C4-2B (cell line): ENCODE results near the gene NR2F1-AS1.

ENCODE experiments used
- ZFX ChIP-seq: fragments of 450-650 bp; IDR thresholded peaks from 2 replicates; pipeline ENCODE4 v1.6.1; 2017
- TF ChIP-seq, protein P1 (sequence below): fragments of 450-650 bp; conservative IDR thresholded peaks from 2 replicates; pipeline ENCODE4 v1.5.1; 2017; ENCODE audit warnings: mild to moderate bottlenecking

DNA sequence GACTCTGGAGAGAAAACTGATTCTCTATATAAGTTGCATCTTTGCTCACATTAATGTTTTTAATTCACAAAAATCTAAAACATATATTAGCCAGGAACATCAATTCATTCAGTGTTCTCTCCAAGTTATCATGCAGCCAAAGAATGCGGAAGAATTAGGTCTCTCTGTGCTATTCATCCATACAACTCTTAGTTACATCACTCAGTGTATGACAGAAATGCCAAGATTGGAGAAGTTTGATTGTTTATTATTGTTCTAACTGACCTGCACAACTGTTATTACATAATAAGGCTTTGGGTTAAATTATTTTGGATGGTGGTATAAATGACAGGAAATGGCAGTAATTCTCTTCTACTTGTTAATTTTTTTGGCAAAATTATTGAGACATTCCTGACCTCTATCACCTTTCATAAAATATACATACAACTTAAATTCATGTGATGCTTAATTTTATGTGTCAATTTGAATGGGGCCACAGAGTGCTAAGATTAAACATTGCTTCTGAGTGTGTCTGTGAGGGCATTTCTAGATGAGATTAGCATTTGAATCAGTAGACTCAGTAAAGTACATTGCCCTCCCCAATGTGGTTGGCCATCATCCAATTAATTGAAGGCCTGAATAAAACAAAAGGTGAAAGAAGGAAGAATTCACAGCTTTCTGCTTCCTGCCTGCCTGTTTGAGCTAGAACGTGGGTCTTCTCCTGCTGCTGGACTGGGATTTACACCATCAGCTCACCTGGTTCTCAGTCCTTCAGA is 70.2 kb downstream of the NR2F1-AS1 start:
- TF ChIP-seq ZFX, result no peak
- TF ChIP-seq, protein P1, sequence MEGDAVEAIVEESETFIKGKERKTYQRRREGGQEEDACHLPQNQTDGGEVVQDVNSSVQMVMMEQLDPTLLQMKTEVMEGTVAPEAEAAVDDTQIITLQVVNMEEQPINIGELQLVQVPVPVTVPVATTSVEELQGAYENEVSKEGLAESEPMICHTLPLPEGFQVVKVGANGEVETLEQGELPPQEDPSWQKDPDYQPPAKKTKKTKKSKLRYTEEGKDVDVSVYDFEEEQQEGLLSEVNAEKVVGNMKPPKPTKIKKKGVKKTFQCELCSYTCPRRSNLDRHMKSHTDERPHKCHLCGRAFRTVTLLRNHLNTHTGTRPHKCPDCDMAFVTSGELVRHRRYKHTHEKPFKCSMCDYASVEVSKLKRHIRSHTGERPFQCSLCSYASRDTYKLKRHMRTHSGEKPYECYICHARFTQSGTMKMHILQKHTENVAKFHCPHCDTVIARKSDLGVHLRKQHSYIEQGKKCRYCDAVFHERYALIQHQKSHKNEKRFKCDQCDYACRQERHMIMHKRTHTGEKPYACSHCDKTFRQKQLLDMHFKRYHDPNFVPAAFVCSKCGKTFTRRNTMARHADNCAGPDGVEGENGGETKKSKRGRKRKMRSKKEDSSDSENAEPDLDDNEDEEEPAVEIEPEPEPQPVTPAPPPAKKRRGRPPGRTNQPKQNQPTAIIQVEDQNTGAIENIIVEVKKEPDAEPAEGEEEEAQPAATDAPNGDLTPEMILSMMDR, result no peak
